Activated naive CD4-positive, alpha-beta T cell treated with anti-CD3 and anti-CD28 coated beads, Interleukin-2, amount 50 U/mL, for 24 hours (primary cell): ENCODE measurements around the gene MYLIP.
A peak's percentile ranks its signal among the peaks of the same experiment; 100 is the strongest.

ENCODE experiments used
- H3K27ac Mint-ChIP-seq: one replicate; pipeline ENCODE4 v1.8.0; 2021; ENCODE audit warnings: mild to moderate bottlenecking, mixed read lengths
- H3K27me3 Mint-ChIP-seq: one replicate; pipeline ENCODE4 v1.8.0; 2021; ENCODE audit warnings: mixed read lengths
- H3K36me3 Mint-ChIP-seq: one replicate; pipeline ENCODE4 v1.8.0; 2021; ENCODE audit warnings: mixed read lengths
- H3K4me1 Mint-ChIP-seq: one replicate; pipeline ENCODE4 v1.8.0; 2021; ENCODE audit warnings: mixed read lengths
- H3K4me3 Mint-ChIP-seq: one replicate; pipeline ENCODE4 v1.8.0; 2021; ENCODE audit warnings: mild to moderate bottlenecking, mixed read lengths
- H3K9me3 Mint-ChIP-seq: one replicate; pipeline ENCODE4 v1.8.0; 2021; ENCODE audit warnings: mixed read lengths

The MYLIP gene

DNA sequence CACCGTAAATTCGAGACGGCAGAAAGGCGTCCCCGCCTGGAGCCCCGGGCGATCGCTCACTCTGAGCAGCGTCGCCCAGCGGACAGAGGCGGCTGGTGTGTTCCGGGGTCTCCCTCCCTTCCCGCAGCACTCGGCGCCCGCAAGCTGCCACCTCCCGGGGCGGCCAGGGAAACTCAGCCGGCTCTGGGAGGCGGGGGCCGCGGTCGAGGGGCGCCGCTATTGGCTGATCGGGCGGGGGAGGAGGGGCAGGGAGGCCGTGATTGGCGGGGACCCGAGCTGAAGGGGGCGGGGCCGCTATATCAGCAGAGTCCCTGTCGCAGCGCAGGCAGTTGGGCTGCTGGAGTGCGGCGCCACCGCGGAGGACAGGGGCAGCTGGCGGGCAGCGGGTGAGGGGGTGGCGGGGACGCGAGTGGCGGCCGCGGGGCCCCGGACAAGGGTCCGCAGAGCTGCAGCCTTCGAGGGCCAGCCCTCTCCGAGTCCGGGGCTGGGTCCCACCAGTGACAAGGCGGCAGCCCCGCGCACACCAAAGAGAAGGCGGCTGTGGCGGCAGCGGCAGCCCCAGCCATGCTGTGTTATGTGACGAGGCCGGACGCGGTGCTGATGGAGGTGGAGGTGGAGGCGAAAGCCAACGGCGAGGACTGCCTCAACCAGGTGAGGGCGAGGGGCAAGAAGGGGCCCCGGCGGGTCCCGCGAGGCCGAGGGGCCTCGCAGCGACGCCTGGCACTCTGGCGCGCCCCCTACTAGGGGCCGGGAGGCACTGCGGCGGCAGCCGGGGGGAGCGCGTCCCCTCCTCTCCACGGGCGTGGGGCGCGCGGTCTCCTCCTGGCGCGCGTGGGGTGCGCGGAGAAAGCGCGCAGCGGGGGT lies at the start of gene MYLIP:
Gene MYLIP, plus strand, starts transcription at position 328 of the 864 bp plus-strand sequence. Its CDS starts 237 bp downstream, at position 565.
- no peaks in the 10 kb centered on the region for H3K9me3 Mint-ChIP-seq
- peak within 1 kb of the TSS; percentile 96 for H3K4me3 Mint-ChIP-seq
- H3K27me3 Mint-ChIP-seq: no peaks in the 10 kb centered on the region
- H3K4me1 Mint-ChIP-seq: peaks cover 43% of the 10 kb centered on the region
- peaks cover 4% of the 10 kb centered on the region for H3K36me3 Mint-ChIP-seq
- peak within 1 kb of the TSS; percentile 87 for H3K27ac Mint-ChIP-seq

DNA sequence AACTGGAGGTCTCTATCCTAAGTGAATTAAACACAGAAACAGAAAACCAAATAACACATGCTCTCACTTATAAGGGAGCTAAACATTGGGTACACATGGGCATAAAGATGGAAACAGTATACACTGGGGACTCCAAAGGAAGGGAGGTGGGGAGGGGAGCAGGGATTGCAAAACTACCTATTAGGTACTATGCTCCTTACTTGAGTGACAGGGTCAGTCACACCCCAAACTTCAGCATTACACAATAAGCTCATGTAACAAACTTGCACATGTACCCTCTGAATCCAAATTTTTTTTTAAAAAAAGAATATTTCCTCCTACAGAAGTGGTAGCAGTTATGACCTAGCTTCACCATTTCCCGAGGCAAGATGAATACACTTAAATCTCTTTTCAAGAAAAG lies 49.5 kb upstream of the MYLIP start:
- no peaks in the 10 kb centered on the region for H3K27me3 Mint-ChIP-seq

DNA sequence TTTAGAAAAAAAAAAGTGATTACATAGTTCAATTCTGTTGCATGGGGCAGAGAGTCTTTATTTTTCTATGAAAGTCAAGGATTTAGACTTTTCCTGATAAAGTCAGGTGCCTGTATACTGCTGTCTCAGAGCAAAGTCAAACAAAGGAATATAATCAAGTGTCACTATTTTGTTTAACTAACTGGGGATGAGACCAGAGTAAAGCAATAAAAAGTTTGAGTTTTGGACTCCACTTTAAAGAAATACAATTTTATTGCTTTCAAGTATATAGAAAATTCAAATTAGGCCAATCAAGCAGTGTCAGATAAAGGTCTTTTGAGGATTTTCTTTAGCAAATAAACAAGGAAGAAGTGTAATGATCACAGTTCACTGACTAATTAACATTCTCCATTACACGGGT lies 48.7 kb upstream of the MYLIP start:
- no peak overlapping the region for H3K4me3 Mint-ChIP-seq
- H3K27me3 Mint-ChIP-seq: no peaks in the 10 kb centered on the region
- H3K27ac Mint-ChIP-seq: no peak overlapping the region
- H3K36me3 Mint-ChIP-seq: no peaks in the 10 kb centered on the region
- H3K9me3 Mint-ChIP-seq: no peaks in the 10 kb centered on the region
- no peaks in the 10 kb centered on the region for H3K4me1 Mint-ChIP-seq

More for the DNA sequence above, 49.5 kb upstream of the MYLIP start:
- no peaks in the 10 kb centered on the region for H3K4me1 Mint-ChIP-seq
- no peak overlapping the region for H3K4me3 Mint-ChIP-seq
- H3K36me3 Mint-ChIP-seq: no peaks in the 10 kb centered on the region
- no peaks in the 10 kb centered on the region for H3K9me3 Mint-ChIP-seq
- H3K27ac Mint-ChIP-seq: no peak overlapping the region

DNA sequence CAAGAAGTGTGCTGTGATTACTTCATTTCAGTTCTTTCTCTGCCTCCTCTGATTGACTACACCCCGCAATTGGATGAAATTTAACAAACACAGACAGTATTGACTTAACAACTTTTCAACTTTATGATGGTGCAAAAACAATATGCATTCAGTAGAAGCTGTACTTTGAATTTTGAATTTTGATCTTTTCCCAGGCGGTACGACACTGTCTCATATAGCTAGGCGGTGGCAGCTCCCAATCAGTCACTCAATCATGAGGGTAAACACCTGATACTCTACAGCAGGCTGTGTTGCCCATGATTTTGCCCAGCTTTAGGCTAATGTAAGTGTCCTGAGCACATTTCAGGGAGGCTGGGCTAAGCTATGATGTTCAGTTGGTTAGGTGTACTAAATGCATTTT lies 47.6 kb upstream of the MYLIP start:
- Mint-ChIP-seq H3K27ac (no peak overlapping the region), H3K27me3 (no peaks in the 10 kb centered on the region), H3K4me1 (no peaks in the 10 kb centered on the region), H3K36me3 (no peaks in the 10 kb centered on the region), H3K9me3 (no peaks in the 10 kb centered on the region), H3K4me3 (no peak overlapping the region)

DNA sequence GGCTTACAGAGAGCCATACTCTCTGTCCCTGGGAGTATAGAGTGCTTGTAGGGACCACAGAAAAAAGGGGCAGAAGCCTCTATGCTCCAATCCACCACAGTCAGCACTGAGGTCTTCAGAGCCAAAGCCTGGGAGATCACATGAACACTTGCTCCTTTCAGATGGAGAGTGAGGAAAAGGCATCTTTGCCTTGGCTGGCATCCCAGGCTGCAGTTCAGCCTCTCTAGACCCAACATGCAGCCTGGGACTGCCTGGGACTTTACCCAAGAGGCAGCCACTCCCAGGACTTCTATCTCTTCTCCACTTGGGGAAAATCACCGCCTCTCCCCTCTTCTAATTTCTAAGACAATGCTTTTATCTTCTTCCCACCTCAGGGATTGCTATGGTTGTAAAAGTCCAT lies 46.5 kb upstream of the MYLIP start:
- Mint-ChIP-seq H3K36me3 (no peaks in the 10 kb centered on the region), H3K4me3 (no peak overlapping the region), H3K9me3 (no peaks in the 10 kb centered on the region), H3K27ac (no peak overlapping the region), H3K27me3 (no peaks in the 10 kb centered on the region), H3K4me1 (no peaks in the 10 kb centered on the region)

DNA sequence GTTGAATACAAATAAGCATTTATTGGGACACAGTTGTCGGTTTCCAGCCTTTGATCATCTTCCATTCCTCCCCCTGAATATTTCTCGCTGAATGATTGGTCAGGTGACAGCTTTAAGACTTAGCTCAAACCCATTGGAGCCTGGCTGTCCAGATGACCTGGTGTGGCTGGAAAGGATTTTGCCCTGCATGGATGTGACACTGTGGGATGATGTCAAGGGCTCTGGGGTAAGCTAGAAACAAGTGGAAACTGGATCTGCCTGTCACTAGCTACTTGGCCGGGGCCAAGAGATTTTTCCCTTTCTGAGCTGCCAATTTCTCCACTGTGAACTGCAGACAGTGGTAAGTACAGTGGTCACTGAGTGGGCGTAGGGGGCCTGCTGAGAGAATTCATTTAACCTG lies 41.9 kb upstream of the MYLIP start:
- Mint-ChIP-seq H3K27ac (no peak overlapping the region), H3K4me3 (no peak overlapping the region), H3K9me3 (no peaks in the 10 kb centered on the region), H3K27me3 (no peaks in the 10 kb centered on the region), H3K4me1 (no peaks in the 10 kb centered on the region), H3K36me3 (no peaks in the 10 kb centered on the region)

DNA sequence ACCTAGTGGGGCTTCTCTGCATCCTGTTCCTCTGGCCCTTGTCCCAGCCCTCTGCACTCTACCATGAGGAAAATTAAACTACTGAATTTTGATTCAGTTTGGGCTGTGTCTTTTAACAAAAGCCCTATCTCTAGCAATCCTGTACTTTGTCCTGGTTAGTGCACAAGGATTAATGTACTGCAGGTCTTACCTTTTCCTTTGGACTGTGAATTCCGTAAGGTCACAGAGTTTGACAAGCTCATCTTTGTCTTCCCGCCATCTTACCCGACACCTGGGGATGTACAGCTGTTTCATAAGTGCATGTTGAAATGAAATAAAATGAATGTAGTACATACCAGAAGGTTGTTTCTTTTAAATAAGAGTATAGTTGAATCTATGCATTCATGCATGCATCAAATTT lies 41.5 kb upstream of the MYLIP start:
- no peaks in the 10 kb centered on the region for H3K36me3 Mint-ChIP-seq
- H3K27me3 Mint-ChIP-seq: no peaks in the 10 kb centered on the region
- no peak overlapping the region for H3K4me3 Mint-ChIP-seq
- no peaks in the 10 kb centered on the region for H3K4me1 Mint-ChIP-seq
- H3K9me3 Mint-ChIP-seq: no peaks in the 10 kb centered on the region
- no peak overlapping the region for H3K27ac Mint-ChIP-seq

DNA sequence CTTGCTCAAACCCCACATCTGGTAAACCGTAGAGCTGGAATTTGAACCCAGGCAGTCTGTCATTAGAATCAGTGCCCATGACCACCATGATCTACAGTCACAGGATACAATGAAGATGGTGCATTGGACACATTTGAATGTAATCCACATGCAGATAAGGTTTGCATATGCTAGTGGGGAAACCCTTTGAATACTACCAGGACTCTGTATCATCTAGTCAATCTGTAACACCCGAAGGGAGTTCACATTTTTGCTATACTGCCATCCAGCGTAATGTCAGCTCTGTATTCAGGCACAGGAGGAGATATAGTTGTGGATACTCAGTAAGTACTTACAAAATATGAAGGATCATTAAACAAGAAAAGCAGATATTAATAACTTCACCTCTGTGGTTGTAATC lies 40.5 kb upstream of the MYLIP start:
- H3K9me3 Mint-ChIP-seq: no peaks in the 10 kb centered on the region
- H3K27ac Mint-ChIP-seq: no peak overlapping the region
- no peaks in the 10 kb centered on the region for H3K4me1 Mint-ChIP-seq
- no peaks in the 10 kb centered on the region for H3K36me3 Mint-ChIP-seq
- H3K4me3 Mint-ChIP-seq: no peak overlapping the region
- H3K27me3 Mint-ChIP-seq: peaks cover 3% of the 10 kb centered on the region

DNA sequence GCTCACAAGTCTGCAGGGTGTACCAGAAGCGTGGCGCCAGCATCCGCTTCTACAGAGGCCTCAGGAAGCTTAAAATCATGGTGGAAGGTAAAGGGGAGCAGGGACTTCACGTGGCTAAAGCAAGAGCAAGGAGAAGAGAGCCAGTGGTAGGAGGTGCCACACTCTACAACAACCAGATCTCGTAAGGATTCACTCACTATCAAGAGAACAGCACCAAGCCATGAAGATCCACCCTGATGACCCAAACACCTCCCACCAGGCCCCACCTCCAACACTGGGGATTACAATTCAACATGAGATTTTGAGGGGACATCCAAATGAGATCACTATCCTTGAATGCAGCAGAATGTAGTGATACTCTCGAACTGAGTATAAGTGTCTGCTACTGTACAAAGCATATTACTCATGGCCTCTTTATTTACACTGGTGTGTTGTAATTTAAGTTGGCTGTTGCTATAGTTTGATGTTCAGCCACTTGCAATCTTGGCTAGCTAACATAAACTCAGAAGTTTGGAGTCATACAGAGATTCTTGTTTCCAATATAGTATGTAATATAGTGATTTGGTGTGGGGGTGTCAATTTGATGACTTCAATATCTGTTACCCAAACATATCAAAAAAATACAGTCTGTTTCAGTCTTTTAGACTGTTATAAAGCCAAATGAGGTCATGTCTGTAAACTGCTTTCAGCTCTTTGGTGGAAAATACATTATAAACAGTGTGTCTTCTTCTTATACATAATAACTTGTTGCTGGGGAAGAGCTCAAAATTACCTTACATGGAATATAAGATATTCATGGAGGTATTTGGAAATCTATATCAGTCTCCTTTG lies 39.4 kb upstream of the MYLIP start:
- Mint-ChIP-seq H3K9me3 (no peaks in the 10 kb centered on the region), H3K4me1 (no peaks in the 10 kb centered on the region), H3K36me3 (no peaks in the 10 kb centered on the region), H3K27ac (no peak overlapping the region), H3K4me3 (no peak overlapping the region), H3K27me3 (peaks cover 3% of the 10 kb centered on the region)

DNA sequence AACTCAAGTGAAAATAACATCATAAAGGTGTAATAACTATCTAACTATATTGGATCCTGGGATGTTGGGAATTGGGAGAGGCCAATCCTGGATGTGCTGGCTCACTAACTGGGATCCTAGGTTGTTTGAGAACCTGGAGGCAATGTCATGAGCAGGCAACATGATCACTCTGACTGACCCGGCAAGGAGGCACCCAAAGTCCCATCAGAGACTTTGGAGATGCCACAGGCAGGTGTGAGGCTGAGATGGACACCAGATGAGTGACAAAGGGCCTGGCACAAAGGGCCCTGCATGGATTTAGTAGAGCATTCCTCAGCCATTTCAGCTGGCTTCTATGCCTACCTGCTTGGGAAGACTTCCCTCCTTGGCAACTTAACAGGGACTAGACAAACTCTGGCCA lies 38.4 kb upstream of the MYLIP start:
- Mint-ChIP-seq H3K4me1 (no peaks in the 10 kb centered on the region), H3K9me3 (no peaks in the 10 kb centered on the region), H3K27me3 (peaks cover 3% of the 10 kb centered on the region)

DNA sequence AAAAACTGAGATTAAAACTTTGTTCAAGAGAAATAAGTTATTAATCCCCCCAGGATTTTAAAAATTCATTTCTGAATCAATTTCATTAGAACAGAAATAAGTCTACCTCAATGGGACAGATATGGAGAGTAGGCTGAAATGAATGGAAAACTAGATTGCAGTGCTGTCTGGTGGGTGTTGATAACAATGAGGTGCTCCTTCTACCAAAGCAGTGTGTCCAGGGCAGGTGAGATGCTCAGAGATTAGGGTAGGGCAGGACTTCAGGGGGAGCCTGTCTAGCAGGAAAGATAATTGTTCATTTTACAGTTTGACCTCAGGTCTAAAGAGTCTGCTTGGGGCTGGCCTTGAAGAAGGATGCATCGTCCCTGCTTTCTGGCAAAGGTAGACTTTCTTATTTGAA lies 38.0 kb upstream of the MYLIP start:
- H3K27ac Mint-ChIP-seq: peak overlapping the region; percentile 27
- no peaks in the 10 kb centered on the region for H3K9me3 Mint-ChIP-seq
- no peak overlapping the region for H3K4me3 Mint-ChIP-seq
- H3K27me3 Mint-ChIP-seq: peaks cover 3% of the 10 kb centered on the region
- no peaks in the 10 kb centered on the region for H3K4me1 Mint-ChIP-seq
- H3K36me3 Mint-ChIP-seq: no peaks in the 10 kb centered on the region

More for the DNA sequence above, 38.4 kb upstream of the MYLIP start:
- Mint-ChIP-seq H3K4me3 (no peak overlapping the region), H3K27ac (no peak overlapping the region), H3K36me3 (no peaks in the 10 kb centered on the region)

DNA sequence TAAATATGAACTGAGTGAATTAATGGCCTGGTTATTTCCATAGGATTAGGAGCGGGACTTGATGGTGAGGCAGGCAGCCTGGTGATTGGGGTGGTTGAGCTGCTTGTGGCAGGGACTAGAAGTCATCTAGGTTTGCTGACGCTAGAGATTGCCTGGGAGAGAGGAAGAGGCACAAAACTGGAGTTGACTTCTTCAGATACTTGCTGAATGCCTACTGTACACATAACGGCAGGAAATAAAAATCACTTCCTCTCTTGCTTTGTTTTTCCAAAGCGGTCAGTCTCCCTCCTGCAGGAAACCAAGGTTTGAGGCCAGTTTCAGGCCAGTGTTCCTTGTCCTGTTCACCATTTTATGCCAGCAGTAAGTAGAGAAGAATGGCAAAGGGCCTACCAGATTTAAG lies 36.7 kb upstream of the MYLIP start:
- no peaks in the 10 kb centered on the region for H3K9me3 Mint-ChIP-seq
- no peak overlapping the region for H3K4me3 Mint-ChIP-seq
- no peaks in the 10 kb centered on the region for H3K4me1 Mint-ChIP-seq
- no peak overlapping the region for H3K27ac Mint-ChIP-seq
- no peaks in the 10 kb centered on the region for H3K36me3 Mint-ChIP-seq
- H3K27me3 Mint-ChIP-seq: peaks cover 3% of the 10 kb centered on the region

DNA sequence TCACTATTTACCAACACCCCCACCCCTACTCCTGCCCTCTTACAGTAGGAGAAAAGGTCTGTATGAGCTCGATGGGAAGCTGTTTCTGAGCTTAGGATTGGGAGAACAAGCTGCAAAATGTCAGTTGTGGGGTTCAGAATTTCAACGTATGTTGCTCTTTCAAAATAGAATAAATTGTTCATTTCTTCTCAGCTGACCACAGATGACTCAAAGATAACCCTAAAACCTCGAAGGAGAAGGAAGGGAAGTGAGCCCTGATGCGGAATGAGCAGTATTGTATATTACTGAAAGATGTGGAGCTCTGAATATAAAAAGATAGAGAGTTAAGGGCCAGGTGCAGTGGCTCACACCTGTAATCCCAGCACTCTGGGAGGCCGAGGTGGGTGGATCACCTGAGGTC lies 35.9 kb upstream of the MYLIP start:
- Mint-ChIP-seq H3K9me3 (no peaks in the 10 kb centered on the region), H3K36me3 (no peaks in the 10 kb centered on the region), H3K4me1 (no peaks in the 10 kb centered on the region), H3K27me3 (peaks cover 3% of the 10 kb centered on the region), H3K27ac (no peak overlapping the region), H3K4me3 (no peak overlapping the region)

DNA sequence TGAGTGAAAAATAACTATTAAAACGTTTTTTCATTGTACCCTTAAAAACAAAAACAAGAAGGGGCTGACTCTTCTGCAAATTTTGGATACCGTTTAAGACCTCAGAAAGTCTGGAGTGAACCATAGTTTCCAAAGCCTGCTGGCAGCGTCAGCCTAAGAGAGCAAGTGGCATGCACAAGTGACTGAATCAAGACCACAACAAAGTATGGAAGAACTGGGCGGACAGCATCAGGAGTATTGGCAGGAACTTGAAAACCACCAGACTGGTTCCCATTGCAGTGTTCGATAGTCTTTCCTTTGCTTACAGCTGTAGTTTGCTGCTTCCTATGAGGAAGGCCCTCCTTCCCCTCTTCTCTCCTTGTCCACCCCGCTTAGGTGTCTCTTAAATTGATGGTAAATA lies 33.7 kb upstream of the MYLIP start:
- Mint-ChIP-seq H3K9me3 (no peaks in the 10 kb centered on the region), H3K27me3 (peaks cover 3% of the 10 kb centered on the region), H3K27ac (no peak overlapping the region), H3K4me1 (no peaks in the 10 kb centered on the region), H3K36me3 (no peaks in the 10 kb centered on the region), H3K4me3 (no peak overlapping the region)

DNA sequence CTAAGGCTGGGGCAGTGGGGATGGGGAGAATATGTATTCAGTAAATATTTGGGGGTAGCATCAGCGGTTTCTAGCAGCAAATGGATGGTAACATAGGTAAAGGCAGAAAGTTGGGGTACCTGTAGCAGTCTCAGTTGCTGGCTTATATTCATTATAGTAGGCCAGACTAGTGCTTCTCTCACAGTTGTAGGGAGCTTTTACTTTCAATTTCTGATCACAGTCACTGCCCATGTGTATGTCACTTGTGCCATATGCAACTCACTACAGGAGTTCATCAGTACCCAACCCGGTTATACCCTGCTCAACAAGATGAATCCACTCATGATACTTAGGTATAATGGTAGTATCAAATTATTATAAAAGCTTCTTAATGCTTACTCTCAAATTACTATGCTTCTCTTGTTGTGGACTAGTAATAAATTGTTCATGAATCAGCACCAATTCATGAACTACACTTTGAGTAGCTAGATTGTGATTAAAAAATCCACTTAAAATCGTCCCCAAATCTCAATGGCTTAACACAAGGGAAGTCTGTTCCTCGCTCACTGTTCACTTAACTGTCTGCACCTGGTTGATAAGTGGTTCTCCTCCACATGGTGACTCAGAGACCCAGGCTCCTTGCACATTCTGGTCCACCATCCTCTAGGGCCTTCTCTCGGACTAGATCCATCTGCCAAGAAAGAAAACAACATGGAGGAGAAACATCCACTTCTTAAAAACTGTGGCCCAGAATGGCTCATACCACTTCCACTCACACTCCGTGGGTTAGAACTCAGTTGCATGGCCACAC lies 31.3 kb upstream of the MYLIP start:
- Mint-ChIP-seq H3K4me1 (no peaks in the 10 kb centered on the region), H3K9me3 (no peaks in the 10 kb centered on the region), H3K27ac (no peak overlapping the region), H3K27me3 (peaks cover 3% of the 10 kb centered on the region), H3K4me3 (no peak overlapping the region), H3K36me3 (no peaks in the 10 kb centered on the region)
